ENCODE results near the gene NEDD9.

The NEDD9 gene

GRCh38 chr6:11258260-11259237 is 26.1 kb upstream of the NEDD9 start:
- DNase-seq, result peak in 3 of 5 donors; percentile 15 to 86 (median 19)

GRCh38 chr6:11255610-11256009 is 23.1 kb upstream of the NEDD9 start:
- no peak for DNase-seq

GRCh38 chr6:11253594-11253993 is 21.1 kb upstream of the NEDD9 start:
- DNase-seq, result no peak

GRCh38 chr6:11251553-11252360 is 19.3 kb upstream of the NEDD9 start:
- no peak for DNase-seq

GRCh38 chr6:11250108-11250507 is 17.6 kb upstream of the NEDD9 start:
- DNase-seq, result no peak

GRCh38 chr6:11248974-11249761 is 16.7 kb upstream of the NEDD9 start:
- no peak for DNase-seq

- DNase-seq, result no peak
These were observed 14.3 kb upstream of the NEDD9 start for GRCh38 chr6:11246722-11247121.

- DNase-seq, result no peak
These were observed 13.2 kb upstream of the NEDD9 start for GRCh38 chr6:11245381-11246256.

- DNase-seq, result no peak
These were observed 12.1 kb upstream of the NEDD9 start for GRCh38 chr6:11244387-11245126.

- no peak for DNase-seq
These were observed 11.4 kb upstream of the NEDD9 start for GRCh38 chr6:11243861-11244260.

GRCh38 chr6:11242711-11243110 is 10.2 kb upstream of the NEDD9 start:
- DNase-seq, result no peak

GRCh38 chr6:11241793-11242201 is 9.3 kb upstream of the NEDD9 start:
- DNase-seq, result no peak

- DNase-seq, result no peak
These were observed 8.8 kb upstream of the NEDD9 start for GRCh38 chr6:11241154-11241792.

- DNase-seq, result no peak
These were observed 5.5 kb upstream of the NEDD9 start for GRCh38 chr6:11237956-11238355.

GRCh38 chr6:11237428-11237827 is 5.0 kb upstream of the NEDD9 start:
- no peak for DNase-seq

GRCh38 chr6:11236915-11237314 is 4.4 kb upstream of the NEDD9 start:
- DNase-seq, result no peak

- DNase-seq, result peak; percentile 18 to 73 (median 38)
These were observed 3.7 kb upstream of the NEDD9 start for GRCh38 chr6:11236076-11236750.

GRCh38 chr6:11235062-11235461 is 2.6 kb upstream of the NEDD9 start:
- DNase-seq, result no peak

- DNase-seq, result no peak
These were observed 1.5 kb upstream of the NEDD9 start for GRCh38 chr6:11233673-11234573.

Measured in T-helper 1 cell (primary cell).